DND-41 (cell line): Measurements from ENCODE around the gene SLC7A6OS.

Experiments
- EZH2 ChIP-seq: IDR thresholded peaks from 3 replicates; pipeline ENCODE4 v1.6.1; 2012; ENCODE audit warnings: borderline replicate concordance, low read depth, mild to moderate bottlenecking, moderate library complexity, low read length, inconsistent platforms; ENCODE audit not compliant: severe bottlenecking
- TF ChIP-seq, protein P1 (sequence below): IDR thresholded peaks from 2 replicates; pipeline ENCODE4 v1.5.1; 2012; ENCODE audit warnings: borderline replicate concordance, low read length, moderate library complexity, mild to moderate bottlenecking; ENCODE audit not compliant: poor library complexity, severe bottlenecking; ENCODE audit errors: extremely low read depth

DNA sequence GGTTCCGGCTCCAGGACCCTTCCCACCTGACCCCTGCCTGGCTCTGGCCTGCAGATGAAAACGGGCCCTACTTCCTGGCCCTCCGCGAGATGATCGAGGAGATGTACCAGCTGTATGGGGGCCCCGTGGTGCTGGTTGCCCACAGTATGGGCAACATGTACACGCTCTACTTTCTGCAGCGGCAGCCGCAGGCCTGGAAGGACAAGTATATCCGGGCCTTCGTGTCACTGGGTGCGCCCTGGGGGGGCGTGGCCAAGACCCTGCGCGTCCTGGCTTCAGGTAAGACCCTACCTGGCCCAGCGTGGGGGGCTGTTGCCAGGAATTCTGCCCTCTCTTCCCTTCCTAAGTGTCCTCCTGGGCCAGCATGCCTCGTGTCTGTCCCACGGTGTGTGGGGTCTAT, 55.0 kb downstream of the SLC7A6OS start:
- TF ChIP-seq, protein P1, sequence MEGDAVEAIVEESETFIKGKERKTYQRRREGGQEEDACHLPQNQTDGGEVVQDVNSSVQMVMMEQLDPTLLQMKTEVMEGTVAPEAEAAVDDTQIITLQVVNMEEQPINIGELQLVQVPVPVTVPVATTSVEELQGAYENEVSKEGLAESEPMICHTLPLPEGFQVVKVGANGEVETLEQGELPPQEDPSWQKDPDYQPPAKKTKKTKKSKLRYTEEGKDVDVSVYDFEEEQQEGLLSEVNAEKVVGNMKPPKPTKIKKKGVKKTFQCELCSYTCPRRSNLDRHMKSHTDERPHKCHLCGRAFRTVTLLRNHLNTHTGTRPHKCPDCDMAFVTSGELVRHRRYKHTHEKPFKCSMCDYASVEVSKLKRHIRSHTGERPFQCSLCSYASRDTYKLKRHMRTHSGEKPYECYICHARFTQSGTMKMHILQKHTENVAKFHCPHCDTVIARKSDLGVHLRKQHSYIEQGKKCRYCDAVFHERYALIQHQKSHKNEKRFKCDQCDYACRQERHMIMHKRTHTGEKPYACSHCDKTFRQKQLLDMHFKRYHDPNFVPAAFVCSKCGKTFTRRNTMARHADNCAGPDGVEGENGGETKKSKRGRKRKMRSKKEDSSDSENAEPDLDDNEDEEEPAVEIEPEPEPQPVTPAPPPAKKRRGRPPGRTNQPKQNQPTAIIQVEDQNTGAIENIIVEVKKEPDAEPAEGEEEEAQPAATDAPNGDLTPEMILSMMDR, result no peak
- TF ChIP-seq EZH2, result no peak
